Measurements from ENCODE around the gene ALK.

Gene ALK

GRCh38 chr2:29223257-29223656 is 698.1 kb downstream of the ALK start:
- H3K27ac ChIP-seq = no peak overlapping the region
- TF ChIP-seq ZFX (IDR thresholded peaks at IDR 0.05) (no peak), CTCF (conservative IDR thresholded peaks at IDR 0.05) (no peak)

GRCh38 chr2:29222381-29223179 is 698.8 kb downstream of the ALK start:
- no peak overlapping the region for H3K27ac ChIP-seq
- TF ChIP-seq CTCF (conservative IDR thresholded peaks at IDR 0.05) = no peak
- TF ChIP-seq ZFX (IDR thresholded peaks at IDR 0.05) = no peak

GRCh38 chr2:29220506-29221270 is 700.7 kb downstream of the ALK start:
- no peak overlapping the region for H3K27ac ChIP-seq
- TF ChIP-seq CTCF (conservative IDR thresholded peaks at IDR 0.05) (no peak), ZFX (IDR thresholded peaks at IDR 0.05) (no peak)

- H3K27ac ChIP-seq = no peak overlapping the region
- TF ChIP-seq ZFX (IDR thresholded peaks at IDR 0.05) = no peak
- no peak for TF ChIP-seq CTCF (conservative IDR thresholded peaks at IDR 0.05)
Measured at GRCh38 chr2:29219374-29219773, 702.0 kb downstream of the ALK start.

- TF ChIP-seq ZFX (IDR thresholded peaks at IDR 0.05) = no peak
- no peak for TF ChIP-seq CTCF (conservative IDR thresholded peaks at IDR 0.05)
Measured at GRCh38 chr2:29218550-29219125, 702.7 kb downstream of the ALK start.

GRCh38 chr2:29218071-29218470 is 703.3 kb downstream of the ALK start:
- TF ChIP-seq ZFX (IDR thresholded peaks at IDR 0.05) (no peak), CTCF (conservative IDR thresholded peaks at IDR 0.05) (no peak)

More at GRCh38 chr2:29218550-29219125, 702.7 kb downstream of the ALK start:
- no peak overlapping the region for H3K27ac ChIP-seq

GRCh38 chr2:29216609-29216909 is 704.8 kb downstream of the ALK start:
- no peak overlapping the region for H3K27ac ChIP-seq
- TF ChIP-seq CTCF (conservative IDR thresholded peaks at IDR 0.05) (no peak), ZFX (IDR thresholded peaks at IDR 0.05) (no peak)

More at GRCh38 chr2:29218071-29218470, 703.3 kb downstream of the ALK start:
- no peak overlapping the region for H3K27ac ChIP-seq
